Activated CD8-positive, alpha-beta memory T cell treated with anti-CD3 and anti-CD28 coated beads for 4 hours (primary cell): ENCODE results near the gene NUAK1.

Experiments
- DNase-seq, 2 donors: peaks; one replicate each; pipeline ENCODE4 v3.0.0-alpha.2; 2020; ENCODE audit warnings: low read depth in 2 of 2

Gene NUAK1

GRCh38 chr12:106084014-106084671, 54.6 kb downstream of the NUAK1 start:
- no peak for DNase-seq

- DNase-seq: no peak
Measured at GRCh38 chr12:106082216-106083175, 56.3 kb downstream of the NUAK1 start.

GRCh38 chr12:106081606-106082005, 57.1 kb downstream of the NUAK1 start:
- no peak for DNase-seq

GRCh38 chr12:106080791-106081170, 58.0 kb downstream of the NUAK1 start:
- no peak for DNase-seq

- DNase-seq: no peak
Measured at GRCh38 chr12:106080041-106080790, 58.5 kb downstream of the NUAK1 start.

- DNase-seq: no peak
Measured at GRCh38 chr12:106079148-106079738, 59.5 kb downstream of the NUAK1 start.

- no peak for DNase-seq
Measured at GRCh38 chr12:106078358-106079010, 60.3 kb downstream of the NUAK1 start.

- DNase-seq: no peak
Measured at GRCh38 chr12:106074706-106075392, 63.9 kb downstream of the NUAK1 start.

GRCh38 chr12:106074361-106074705, 64.4 kb downstream of the NUAK1 start:
- no peak for DNase-seq

- no peak for DNase-seq
Measured at GRCh38 chr12:106073179-106073578, 65.6 kb downstream of the NUAK1 start.

- DNase-seq: no peak
Measured at GRCh38 chr12:106072751-106073150, 66.0 kb downstream of the NUAK1 start.

GRCh38 chr12:106071686-106072085, 67.1 kb downstream of the NUAK1 start:
- no peak for DNase-seq

GRCh38 chr12:106070611-106071010, 68.1 kb downstream of the NUAK1 start:
- DNase-seq: no peak

GRCh38 chr12:106070147-106070546, 68.6 kb downstream of the NUAK1 start:
- DNase-seq: no peak

GRCh38 chr12:106068296-106068695, 70.5 kb downstream of the NUAK1 start:
- no peak for DNase-seq

GRCh38 chr12:106067606-106068205, 71.0 kb downstream of the NUAK1 start:
- no peak for DNase-seq

GRCh38 chr12:106066726-106067325, 71.9 kb downstream of the NUAK1 start:
- DNase-seq: no peak

GRCh38 chr12:106066051-106066705, 72.6 kb downstream of the NUAK1 start:
- no peak for DNase-seq

- DNase-seq: no peak
Measured at GRCh38 chr12:106065506-106065905, 73.2 kb downstream of the NUAK1 start.

GRCh38 chr12:106064721-106065021, 74.1 kb downstream of the NUAK1 start:
- no peak for DNase-seq
